Glomerular visceral epithelial cell (primary cell): Measurements from ENCODE around the gene ATP7B.

Experiments used
- DNase-seq: peaks from one replicate; pipeline ENCODE4 v3.0.0-alpha.2; 2016; ENCODE audit errors: extremely low spot score

ATP7B gene

GRCh38 chr13:51978796-51979556, 32.3 kb downstream of the ATP7B start:
- DNase-seq: no peak

- no peak for DNase-seq
These were observed 33.6 kb downstream of the ATP7B start for GRCh38 chr13:51977625-51978024.

GRCh38 chr13:51976890-51977289, 34.4 kb downstream of the ATP7B start:
- no peak for DNase-seq

- no peak for DNase-seq
These were observed 34.8 kb downstream of the ATP7B start for GRCh38 chr13:51976423-51976822.

- no peak for DNase-seq
These were observed 36.8 kb downstream of the ATP7B start for GRCh38 chr13:51974482-51974881.

GRCh38 chr13:51971520-51972426, 39.5 kb downstream of the ATP7B start:
- peak; percentile 11 for DNase-seq

- DNase-seq: peak; percentile 16
These were observed 40.9 kb downstream of the ATP7B start for GRCh38 chr13:51970349-51970748.

- no peak for DNase-seq
These were observed 43.5 kb downstream of the ATP7B start for GRCh38 chr13:51967482-51968446.

GRCh38 chr13:51966186-51966585, 45.1 kb downstream of the ATP7B start:
- DNase-seq: no peak

- no peak for DNase-seq
These were observed 49.5 kb downstream of the ATP7B start for GRCh38 chr13:51961493-51962403.

GRCh38 chr13:51960766-51961165, 50.5 kb downstream of the ATP7B start:
- no peak for DNase-seq

- DNase-seq: no peak
These were observed 51.5 kb downstream of the ATP7B start for GRCh38 chr13:51959773-51960172.

- DNase-seq: no peak
These were observed 53.1 kb downstream of the ATP7B start for GRCh38 chr13:51958217-51958547.

- DNase-seq: no peak
These were observed 53.7 kb downstream of the ATP7B start for GRCh38 chr13:51957377-51958216.

- DNase-seq: no peak
These were observed 54.5 kb downstream of the ATP7B start for GRCh38 chr13:51956717-51957116.

- no peak for DNase-seq
These were observed 55.2 kb downstream of the ATP7B start for GRCh38 chr13:51955816-51956603.

- no peak for DNase-seq
These were observed 55.9 kb downstream of the ATP7B start for GRCh38 chr13:51955281-51955771.

- no peak for DNase-seq
These were observed 57.7 kb downstream of the ATP7B start for GRCh38 chr13:51953347-51954195.
